SK-N-SH treated with all-trans-retinoic acid at 6 μM for 48 hours (cell line): ENCODE measurements around the gene FOLR1.

Source experiments
- ARNTL ChIP-seq: fragments of 450-650 bp; formaldehyde crosslinking; IDR thresholded peaks from 2 replicates; pipeline ENCODE4 v1.5.0; 2020; ENCODE audit warnings: low read depth, mild to moderate bottlenecking, moderate library complexity, borderline replicate concordance
- CSDC2 ChIP-seq: fragments of 250-450 bp; sonication (Bioruptor Pico); IDR thresholded peaks from 2 replicates; pipeline ENCODE4 v1.5.0; 2020; ENCODE audit warnings: mild to moderate bottlenecking, moderate library complexity
- GLIS3 ChIP-seq: fragments of 250-450 bp; sonication (Bioruptor Pico); IDR thresholded peaks from 2 replicates; pipeline ENCODE4 v1.5.0; 2020; ENCODE audit warnings: mild to moderate bottlenecking, moderate library complexity
- OSR1 ChIP-seq: fragments of 250-450 bp; sonication (Bioruptor Pico); IDR thresholded peaks from 2 replicates; pipeline ENCODE4 v1.8.0; 2022; ENCODE audit warnings: moderate library complexity, mild to moderate bottlenecking, inconsistent platforms
- PPARA ChIP-seq: fragments of 250-450 bp; sonication (Bioruptor Pico); IDR thresholded peaks from 2 replicates; pipeline ENCODE4 v1.5.0; 2020; ENCODE audit warnings: mild to moderate bottlenecking, borderline replicate concordance
- RARB ChIP-seq: fragments of 250-450 bp; sonication (Bioruptor Pico); IDR thresholded peaks from 2 replicates; pipeline ENCODE4 v1.8.0; 2021; ENCODE audit warnings: mild to moderate bottlenecking, moderate library complexity
- TCF4 ChIP-seq: fragments of 250-450 bp; sonication (Bioruptor Pico); IDR thresholded peaks from 2 replicates; pipeline ENCODE4 v1.8.0; 2021; ENCODE audit warnings: mild to moderate bottlenecking, moderate library complexity, borderline replicate concordance
- TSHZ2 ChIP-seq: fragments of 250-450 bp; sonication (Bioruptor Pico); IDR thresholded peaks from 2 replicates; pipeline ENCODE4 v1.5.0; 2020; ENCODE audit warnings: mild to moderate bottlenecking, moderate library complexity
- ZC3H10 ChIP-seq: fragments of 250-450 bp; sonication (Bioruptor Pico); IDR thresholded peaks from 2 replicates; pipeline ENCODE4 v1.5.1; 2021; ENCODE audit warnings: mild to moderate bottlenecking, moderate library complexity
- ZFP30 ChIP-seq: fragments of 450-650 bp; formaldehyde crosslinking; IDR thresholded peaks from 2 replicates; pipeline ENCODE4 v1.5.0; 2022; ENCODE audit warnings: mild to moderate bottlenecking, moderate library complexity
- ZNF565 ChIP-seq: fragments of 450-650 bp; formaldehyde crosslinking; conservative IDR thresholded peaks from 2 replicates; pipeline ENCODE4 v1.5.0; 2020; ENCODE audit warnings: low read depth, mild to moderate bottlenecking, moderate library complexity
- ZNF70 ChIP-seq: fragments of 450-650 bp; formaldehyde crosslinking; IDR thresholded peaks from 2 replicates; pipeline ENCODE4 v1.5.0; 2020; ENCODE audit warnings: mild to moderate bottlenecking, moderate library complexity
- TF ChIP-seq, protein P1 (sequence below): fragments of 250-450 bp; sonication (Bioruptor Pico); IDR thresholded peaks from 2 replicates; pipeline ENCODE4 v1.8.0; 2020; ENCODE audit warnings: mild to moderate bottlenecking, moderate library complexity, borderline replicate concordance
- TF ChIP-seq, protein P2 (sequence below): fragments of 250-450 bp; sonication (Bioruptor Pico); IDR thresholded peaks from 2 replicates; pipeline ENCODE4 v1.5.1; 2020; ENCODE audit warnings: low read depth, mild to moderate bottlenecking, moderate library complexity

DNA sequence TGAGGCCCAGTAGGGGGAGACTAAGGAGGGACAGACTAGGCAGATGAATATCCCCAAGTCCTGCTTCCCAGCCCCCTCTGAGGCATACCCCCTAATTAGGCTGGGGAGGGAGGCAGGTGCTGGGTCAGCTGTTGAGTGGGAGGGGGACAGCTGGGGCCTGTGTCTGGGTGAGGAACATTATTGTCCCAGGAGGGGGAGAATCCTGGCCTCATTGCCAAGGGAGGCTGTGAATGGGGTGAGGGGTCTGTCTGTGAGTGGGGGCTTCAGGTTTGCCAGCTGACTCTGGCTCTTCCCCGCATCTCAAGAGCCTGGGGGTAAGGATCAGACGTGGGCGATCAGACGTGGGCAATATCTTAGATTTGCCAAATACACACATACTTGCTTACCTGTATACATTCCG lies 34.8 kb downstream of the FOLR1 start:
- TF ChIP-seq CSDC2 (CRISPR knock-in tag) (no peak), ZNF70 (CRISPR knock-in tag) (no peak), ZFP30 (CRISPR knock-in tag) (no peak), GLIS3 (CRISPR knock-in tag) (no peak), ZNF565 (CRISPR knock-in tag) (no peak), PPARA (CRISPR knock-in tag) (no peak), ZC3H10 (CRISPR knock-in tag) (no peak), OSR1 (CRISPR knock-in tag) (no peak), ARNTL (no peak), TCF4 (CRISPR knock-in tag) (no peak), TSHZ2 (no peak), RARB (CRISPR knock-in tag) (no peak)
- TF ChIP-seq, protein P1, sequence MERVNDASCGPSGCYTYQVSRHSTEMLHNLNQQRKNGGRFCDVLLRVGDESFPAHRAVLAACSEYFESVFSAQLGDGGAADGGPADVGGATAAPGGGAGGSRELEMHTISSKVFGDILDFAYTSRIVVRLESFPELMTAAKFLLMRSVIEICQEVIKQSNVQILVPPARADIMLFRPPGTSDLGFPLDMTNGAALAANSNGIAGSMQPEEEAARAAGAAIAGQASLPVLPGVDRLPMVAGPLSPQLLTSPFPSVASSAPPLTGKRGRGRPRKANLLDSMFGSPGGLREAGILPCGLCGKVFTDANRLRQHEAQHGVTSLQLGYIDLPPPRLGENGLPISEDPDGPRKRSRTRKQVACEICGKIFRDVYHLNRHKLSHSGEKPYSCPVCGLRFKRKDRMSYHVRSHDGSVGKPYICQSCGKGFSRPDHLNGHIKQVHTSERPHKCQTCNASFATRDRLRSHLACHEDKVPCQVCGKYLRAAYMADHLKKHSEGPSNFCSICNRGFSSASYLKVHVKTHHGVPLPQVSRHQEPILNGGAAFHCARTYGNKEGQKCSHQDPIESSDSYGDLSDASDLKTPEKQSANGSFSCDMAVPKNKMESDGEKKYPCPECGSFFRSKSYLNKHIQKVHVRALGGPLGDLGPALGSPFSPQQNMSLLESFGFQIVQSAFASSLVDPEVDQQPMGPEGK (CRISPR knock-in tag): no peak
- TF ChIP-seq, protein P2, sequence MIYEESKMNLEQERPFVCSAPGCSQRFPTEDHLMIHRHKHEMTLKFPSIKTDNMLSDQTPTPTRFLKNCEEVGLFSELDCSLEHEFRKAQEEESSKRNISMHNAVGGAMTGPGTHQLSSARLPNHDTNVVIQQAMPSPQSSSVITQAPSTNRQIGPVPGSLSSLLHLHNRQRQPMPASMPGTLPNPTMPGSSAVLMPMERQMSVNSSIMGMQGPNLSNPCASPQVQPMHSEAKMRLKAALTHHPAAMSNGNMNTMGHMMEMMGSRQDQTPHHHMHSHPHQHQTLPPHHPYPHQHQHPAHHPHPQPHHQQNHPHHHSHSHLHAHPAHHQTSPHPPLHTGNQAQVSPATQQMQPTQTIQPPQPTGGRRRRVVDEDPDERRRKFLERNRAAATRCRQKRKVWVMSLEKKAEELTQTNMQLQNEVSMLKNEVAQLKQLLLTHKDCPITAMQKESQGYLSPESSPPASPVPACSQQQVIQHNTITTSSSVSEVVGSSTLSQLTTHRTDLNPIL: no peak
